H1 (cell line): ENCODE results near the gene CCK. TPM values are rescaled to one million over a fixed set of nuclear protein-coding genes. Genes with fewer than 3 reads are reported as not detected.

ENCODE experiments used
- CTCF ChIA-PET: fragments of 300-600 bp; sonication (Branson Sonifier 250); formaldehyde crosslinking; loops from one replicate; lab custom pipeline; 2021; ENCODE audit not compliant: partially characterized antibody; lab: Charles Lee
- POLR2A ChIA-PET: fragments of 300-600 bp; sonication (Branson Sonifier 250); formaldehyde crosslinking; loops from one replicate; lab custom pipeline; 2021; ENCODE audit warnings: inconsistent platforms; ENCODE audit not compliant: partially characterized antibody; lab: Charles Lee
- DNase-seq, 2 experiments: peaks; one replicate each; pipeline versions ENCODE4 v3.0.0 to v3.0.0-alpha.2; 2010 to 2022; ENCODE audit warnings: low spot score in 2 of 2, low read depth in 1 of 2, mixed read lengths in 1 of 2
- FAIRE-seq: peaks from 2 replicates; lab custom pipeline; 2011; peaks lifted over from hg19 to GRCh38; lab: Jason Lieb, UNC
- H2AFZ ChIP-seq: 2 replicates; pipeline ENCODE4 v1.8.1; 2012; ENCODE audit warnings: low read length, inconsistent platforms
- H2AK5ac ChIP-seq: 2 replicates; pipeline ENCODE4 v1.6.1; 2013; ENCODE audit warnings: low read depth, low read length
- H2BK120ac ChIP-seq: replicated peaks from 2 replicates; pipeline ENCODE3; 2013; ENCODE audit warnings: low read depth, low read length, inconsistent platforms
- H2BK12ac ChIP-seq: 2 replicates; pipeline ENCODE4 v1.6.1; 2013; ENCODE audit warnings: low read depth, low read length
- H2BK15ac ChIP-seq: 2 replicates; pipeline ENCODE4 v1.6.1; 2013; ENCODE audit warnings: low read length
- H2BK20ac ChIP-seq: 2 replicates; pipeline ENCODE4 v1.6.1; 2013; ENCODE audit warnings: low read length
- H2BK5ac ChIP-seq: 2 replicates; pipeline ENCODE4 v1.6.1; 2013; ENCODE audit warnings: low read depth, low read length
- H3K14ac ChIP-seq: 2 replicates; pipeline ENCODE4 v1.6.1; 2013; ENCODE audit warnings: inconsistent platforms; ENCODE audit not compliant: insufficient read length
- H3K18ac ChIP-seq: 2 replicates; pipeline ENCODE4 v1.6.1; 2013; ENCODE audit warnings: low read length; ENCODE audit errors: extremely low read depth
- H3K23ac ChIP-seq: 2 replicates; pipeline ENCODE4 v1.6.1; 2013; ENCODE audit warnings: inconsistent platforms; ENCODE audit not compliant: insufficient read length
- H3K23me2 ChIP-seq: 2 replicates; pipeline ENCODE4 v1.6.1; 2013; ENCODE audit warnings: low read depth, low read length
- H3K27ac ChIP-seq: 2 replicates; pipeline ENCODE4 v1.6.1; 2011; ENCODE audit warnings: low read depth, low read length, inconsistent platforms
- H3K27me3 ChIP-seq, 4 experiments: replicated peaks in 1 of 4; 1 replicate in 1 of 4; 2 replicates in 3 of 4; pipeline versions ENCODE4 v1.6.1 to v1.8.1; 2011 to 2013; ENCODE audit warnings: low read length in 3 of 4, mild to moderate bottlenecking in 3 of 4, inconsistent platforms in 2 of 4, mixed read lengths in 2 of 4, moderate library complexity in 1 of 4; ENCODE audit not compliant: control insufficient read depth in 3 of 4, insufficient read depth in 3 of 4; ENCODE audit errors: extremely low read depth in 1 of 4
- H3K36me3 ChIP-seq, 4 experiments: 2 replicates each; pipeline versions ENCODE4 v1.6.1 to v1.8.1; 2011 to 2013; ENCODE audit warnings: mild to moderate bottlenecking in 4 of 4, low read length in 3 of 4, moderate library complexity in 2 of 4, control low read depth in 1 of 4, inconsistent platforms in 1 of 4; ENCODE audit not compliant: insufficient read depth in 4 of 4, control insufficient read depth in 2 of 4
- H3K4ac ChIP-seq: replicated peaks from 2 replicates; pipeline ENCODE3; 2013; ENCODE audit warnings: low read length, low read depth, mixed read lengths, inconsistent platforms; ENCODE audit not compliant: insufficient read length
- H3K4me1 ChIP-seq, 4 experiments: replicated peaks in 1 of 4; 1 replicate in 1 of 4; 2 replicates in 3 of 4; pipeline versions ENCODE4 v1.6.1 to v1.8.1; 2011 to 2013; ENCODE audit warnings: low read length in 3 of 4, inconsistent platforms in 2 of 4, mixed read lengths in 1 of 4; ENCODE audit not compliant: insufficient read depth in 4 of 4, control insufficient read depth in 3 of 4
- H3K4me2 ChIP-seq, 2 experiments: 2 replicates each; pipeline versions ENCODE4 v1.6.1 to v1.8.1; 2011 to 2013; ENCODE audit warnings: low read depth in 2 of 2, low read length in 2 of 2, control low read depth in 1 of 2, inconsistent platforms in 1 of 2, mild to moderate bottlenecking in 1 of 2; ENCODE audit not compliant: insufficient read depth in 1 of 2
- H3K4me3 ChIP-seq, 4 experiments: fragments of 200-600, 300-600 bp in 1 of 4; sonication (generic), shearing (Covaris generic), sonication (Bioruptor Twin) in 1 of 4; 2 replicates each; pipeline versions ENCODE4 v1.5.1 to v1.8.1; 2011 to 2016; ENCODE audit warnings: low read length in 4 of 4, low read depth in 3 of 4, control low read depth in 2 of 4, inconsistent platforms in 2 of 4, mild to moderate bottlenecking in 2 of 4, mixed read lengths in 1 of 4, moderate library complexity in 1 of 4; ENCODE audit not compliant: insufficient read depth in 2 of 4; ENCODE audit errors: extremely low read depth in 1 of 4
- H3K56ac ChIP-seq: replicated peaks from 2 replicates; pipeline ENCODE3; 2013; ENCODE audit warnings: low read depth, mild to moderate bottlenecking, mixed read lengths, low read length, inconsistent platforms; ENCODE audit not compliant: insufficient read length
- H3K79me1 ChIP-seq: 2 replicates; pipeline ENCODE4 v1.6.1; 2013; ENCODE audit warnings: low read depth, low read length, control low read depth
- H3K79me2 ChIP-seq, 2 experiments: 2 replicates each; pipeline versions ENCODE4 v1.6.1 to v1.8.1; 2012 to 2013; ENCODE audit warnings: low read length in 2 of 2, mild to moderate bottlenecking in 2 of 2, inconsistent platforms in 1 of 2; ENCODE audit not compliant: insufficient read depth in 2 of 2, control insufficient read depth in 1 of 2
- H3K9ac ChIP-seq, 4 experiments: replicated peaks in 1 of 4; 1 replicate in 1 of 4; 2 replicates in 3 of 4; pipeline versions ENCODE4 v1.6.1 to v1.8.1; 2011 to 2013; ENCODE audit warnings: low read depth in 3 of 4, low read length in 3 of 4, control low read depth in 2 of 4, mild to moderate bottlenecking in 2 of 4, moderate library complexity in 2 of 4, inconsistent platforms in 1 of 4; ENCODE audit errors: extremely low read depth in 1 of 4
- H3K9me3 ChIP-seq, 2 experiments: 2 replicates each; pipeline versions ENCODE4 v1.6.1 to v1.8.1; 2012 to 2013; ENCODE audit warnings: mild to moderate bottlenecking in 2 of 2, moderate library complexity in 2 of 2, control low read depth in 1 of 2, inconsistent platforms in 1 of 2, low read depth in 1 of 2, low read length in 1 of 2, mixed read lengths in 1 of 2; ENCODE audit not compliant: insufficient read depth in 2 of 2
- H4K20me1 ChIP-seq, 2 experiments: replicated peaks in 1 of 2; 2 replicates each; pipeline versions ENCODE3 to v1.8.1; 2011 to 2013; ENCODE audit warnings: inconsistent platforms in 2 of 2, low read length in 2 of 2, mild to moderate bottlenecking in 1 of 2; ENCODE audit not compliant: insufficient read depth in 2 of 2, control insufficient read depth in 1 of 2
- H4K5ac ChIP-seq: 2 replicates; pipeline ENCODE4 v1.6.1; 2013; ENCODE audit warnings: low read length, low read depth, mixed read lengths, inconsistent platforms; ENCODE audit not compliant: insufficient read length
- H4K8ac ChIP-seq: 2 replicates; pipeline ENCODE4 v1.8.0; 2013; ENCODE audit warnings: mild to moderate bottlenecking, moderate library complexity, low read length, inconsistent platforms; ENCODE audit not compliant: insufficient read depth; ENCODE audit errors: extremely low read depth
- H4K91ac ChIP-seq: replicated peaks from 2 replicates; pipeline ENCODE3; 2013; ENCODE audit warnings: low read length, mixed read lengths, inconsistent platforms; ENCODE audit not compliant: insufficient read length
- ASH2L ChIP-seq: fragments of 200-600, 300-600 bp; sonication (generic); IDR thresholded peaks from one replicate; pipeline ENCODE4 v1.7.1; 2017; ENCODE audit warnings: low read length
- BRCA1 ChIP-seq: IDR thresholded peaks from 2 replicates; pipeline ENCODE4 v1.6.1; 2012; ENCODE audit warnings: low read depth, low read length, improper control_type of control experiment
- CHD1 ChIP-seq: IDR thresholded peaks from 2 replicates; pipeline ENCODE4 v1.6.1; 2012; ENCODE audit warnings: low read depth, low read length, improper control_type of control experiment
- EGR1 ChIP-seq: IDR thresholded peaks from 2 replicates; pipeline ENCODE4 v1.6.1; 2011; ENCODE audit warnings: low read depth, low read length, borderline replicate concordance
- HDAC2 ChIP-seq, 2 experiments: fragments of 300-600 bp in 1 of 2; sonication (generic) in 1 of 2; IDR thresholded peaks; 2 replicates each; pipeline ENCODE4 v1.6.1; 2011 to 2012; ENCODE audit warnings: low read depth in 2 of 2, low read length in 2 of 2, mild to moderate bottlenecking in 2 of 2, moderate library complexity in 2 of 2, borderline replicate concordance in 1 of 2, inconsistent platforms in 1 of 2
- JUN ChIP-seq: IDR thresholded peaks from 2 replicates; pipeline ENCODE4 v1.6.1; 2011; ENCODE audit warnings: low read depth, mild to moderate bottlenecking, improper control_type of control experiment, low read length
- JUND ChIP-seq: IDR thresholded peaks from 2 replicates; pipeline ENCODE4 v1.6.1; 2011; ENCODE audit warnings: mild to moderate bottlenecking, improper control_type of control experiment, low read length
- KDM1A ChIP-seq: fragments of 200-600, 300-600 bp; sonication (generic); IDR thresholded peaks from 2 replicates; pipeline ENCODE4 v1.7.1; 2016; ENCODE audit warnings: mild to moderate bottlenecking, low read length, borderline replicate concordance
- NANOG ChIP-seq: IDR thresholded peaks from 2 replicates; pipeline ENCODE4 v1.6.1; 2011; ENCODE audit warnings: low read length, low read depth, mild to moderate bottlenecking, inconsistent platforms; ENCODE audit not compliant: insufficient read depth, poor library complexity, severe bottlenecking
- RAD21 ChIP-seq, 2 experiments: IDR thresholded peaks in 1 of 2; conservative IDR thresholded peaks in 1 of 2; 2 replicates each; pipeline ENCODE4 v1.6.1; 2011; ENCODE audit warnings: low read depth in 2 of 2, low read length in 2 of 2, improper control_type of control experiment in 1 of 2, inconsistent platforms in 1 of 2, mild to moderate bottlenecking in 1 of 2, moderate library complexity in 1 of 2
- RFX5 ChIP-seq: IDR thresholded peaks from 2 replicates; pipeline ENCODE4 v1.6.1; 2011; ENCODE audit warnings: low read depth, low read length, improper control_type of control experiment, borderline replicate concordance
- SP4 ChIP-seq: IDR thresholded peaks from 2 replicates; pipeline ENCODE4 v1.6.1; 2012; ENCODE audit warnings: low read length, inconsistent platforms
- SUZ12 ChIP-seq: fragments of 200-600 bp; sonication (generic); IDR thresholded peaks from 2 replicates; pipeline ENCODE4 v1.6.1; 2012; ENCODE audit warnings: mild to moderate bottlenecking, inconsistent platforms, low read length, moderate library complexity, mixed read lengths
- WGBS, 2 experiments: shearing (Covaris generic) in 1 of 2; methylation state at CpG; one replicate each; pipeline versions ENCODE4 v1.1.6 to v1.1.7; 2013 to 2015; ENCODE audit warnings: low lambda C conversion rate in 2 of 2, mixed read lengths in 2 of 2, inconsistent platforms in 1 of 2, low coverage in 1 of 2, missing lambda C conversion rate in 1 of 2; ENCODE audit not compliant: insufficient replicate concordance in 2 of 2, insufficient coverage in 1 of 2, insufficient read length in 1 of 2; ENCODE audit errors: extremely low coverage in 1 of 2, missing lambda C conversion rate in 1 of 2; 5-methylcytosine and 5-hydroxymethylcytosine counted together
- polyA plus RNA-seq, 7 experiments: library from polyadenylated mRNA; depleted of rRNA in 3 of 7; stranded (reverse) in 5 of 7; unstranded in 2 of 7; fragments of >200 nt in 5 of 7; fragments of 200-250 nt in 2 of 7; gene quantifications; 1 replicate in 5 of 7; 2 replicates in 1 of 7; 4 replicates in 1 of 7; pipeline versions ENCODE4 v1.2.1 to v1.2.3, GENCODE V29; 2011 to 2013; ENCODE audit warnings: missing spikeins in 2 of 7, mixed read lengths in 2 of 7
- total RNA-seq: library from RNA; stranded (reverse); fragmentation: NEBNext Ultra II Directional; extraction: Animal tissue kit (Norgen Biotek cat#: 25700); gene quantifications from 2 replicates; pipeline ENCODE4 v1.2.1, GENCODE V29; 2021
- TF ChIP-seq, protein P1 (sequence below): IDR thresholded peaks from 2 replicates; pipeline ENCODE4 v1.6.1; 2012; ENCODE audit warnings: inconsistent platforms

CCK gene
- total and polyA plus RNA-seq, 2 of the 8 experiments (the other 6 are each of a cell fraction or from before 2014, with no cell fraction given), result 0.99 to 2.8 TPM

DNA sequence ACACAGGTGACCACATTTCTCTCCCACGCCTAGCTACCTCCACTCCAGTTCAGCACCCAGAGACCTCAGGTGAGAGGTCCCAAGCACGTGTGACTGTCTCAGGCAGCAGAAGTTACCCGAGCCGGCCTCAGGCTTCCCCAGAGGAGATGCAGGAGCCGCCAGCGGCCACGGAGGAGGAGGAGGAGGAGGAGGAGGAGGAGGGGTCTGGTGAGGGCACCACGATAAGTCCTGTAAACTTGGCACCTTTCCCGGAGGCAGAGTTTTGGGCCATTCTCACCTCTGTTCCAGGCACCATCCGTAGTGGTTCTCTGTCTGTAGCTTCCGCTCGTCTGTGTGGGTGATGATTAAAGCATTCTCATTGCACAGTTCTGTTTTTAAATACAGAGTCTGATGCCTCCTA, 56.1 kb downstream of the CCK start:
- CTCF ChIA-PET, result interaction anchor here (1.1 to 1.6 kb wide), 3 partner anchors 18 to 90 kb away, joined by 3 to 10 read pairs (median 4); no protein-coding TSS in a partner anchor
- H3K4me1 ChIP-seq, result peaks cover 0 to 11% (median 2%) of the 10 kb centered on the region in 4 experiments; a peak in 2 of 7 replicates
- no peak overlapping the region for H2BK5ac ChIP-seq
- H4K8ac ChIP-seq, result no peak overlapping the region; the same call in 1 of the 2 replicates
- H3K27me3 ChIP-seq, result no peaks in the 10 kb centered on the region
- H3K36me3 ChIP-seq, result peaks cover 0 to 17% (median 8%) of the 10 kb centered on the region in 4 experiments; a peak in 4 of 8 replicates
- H2AK5ac ChIP-seq, result no peak overlapping the region
- no peak overlapping the region for H3K56ac ChIP-seq
- no peak overlapping the region for H3K9ac ChIP-seq
- H3K27ac ChIP-seq, result no peak overlapping the region
- H3K18ac ChIP-seq, result no peak overlapping the region
- H2BK20ac ChIP-seq, result no peak overlapping the region
- H3K14ac ChIP-seq, result no peak overlapping the region
- no peak overlapping the region for H4K91ac ChIP-seq
- no peaks in the 10 kb centered on the region for H3K9me3 ChIP-seq
- H3K79me1 ChIP-seq, result no peaks in the 10 kb centered on the region
- no peak overlapping the region for H4K5ac ChIP-seq
- no peak overlapping the region for H3K4ac ChIP-seq
- no peak for DNase-seq
- no peak for FAIRE-seq
- H3K23me2 ChIP-seq, result no peaks in the 10 kb centered on the region
- no peaks in the 10 kb centered on the region for H3K79me2 ChIP-seq
- POLR2A ChIA-PET, result no interaction called here
- no peak overlapping the region for H3K4me2 ChIP-seq
- no peak overlapping the region for H3K4me3 ChIP-seq
- H2AFZ ChIP-seq, result no peak overlapping the region
- no peak overlapping the region for H2BK12ac ChIP-seq
- H4K20me1 ChIP-seq, result peaks cover 0 to 2% of the 10 kb centered on the region in 2 experiments
- no peak overlapping the region for H2BK120ac ChIP-seq
- WGBS, 2 experiments, result 89% methylated on average over 12 of the region's 12 CpGs; no CpG with 5 or more reads in 1 of the 2 experiments
- no peak overlapping the region for H3K23ac ChIP-seq
- H2BK15ac ChIP-seq, result no peak overlapping the region
- TF ChIP-seq CHD1 (no peak), JUN (no peak), JUND (no peak), RAD21 (IDR thresholded peaks at IDR 0.05 in 1 of 2, conservative IDR thresholded peaks at IDR 0.05 in 1 of 2; ENCODE audit: low read depth in 2 of 2, low read length in 2 of 2) (no peak), HDAC2 (IDR thresholded peaks at IDR 0.05; ENCODE audit: borderline replicate concordance in 1 of 2, low read depth in 2 of 2, low read length in 2 of 2) (no peak), NANOG (no peak), SP4 (no peak), RFX5 (no peak), ASH2L (no peak), BRCA1 (no peak), KDM1A (no peak), EGR1 (no peak), SUZ12 (no peak)
- TF ChIP-seq, protein P1, sequence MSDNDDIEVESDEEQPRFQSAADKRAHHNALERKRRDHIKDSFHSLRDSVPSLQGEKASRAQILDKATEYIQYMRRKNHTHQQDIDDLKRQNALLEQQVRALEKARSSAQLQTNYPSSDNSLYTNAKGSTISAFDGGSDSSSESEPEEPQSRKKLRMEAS, result no peak
